ENCODE data around the gene DPH1.

DNA sequence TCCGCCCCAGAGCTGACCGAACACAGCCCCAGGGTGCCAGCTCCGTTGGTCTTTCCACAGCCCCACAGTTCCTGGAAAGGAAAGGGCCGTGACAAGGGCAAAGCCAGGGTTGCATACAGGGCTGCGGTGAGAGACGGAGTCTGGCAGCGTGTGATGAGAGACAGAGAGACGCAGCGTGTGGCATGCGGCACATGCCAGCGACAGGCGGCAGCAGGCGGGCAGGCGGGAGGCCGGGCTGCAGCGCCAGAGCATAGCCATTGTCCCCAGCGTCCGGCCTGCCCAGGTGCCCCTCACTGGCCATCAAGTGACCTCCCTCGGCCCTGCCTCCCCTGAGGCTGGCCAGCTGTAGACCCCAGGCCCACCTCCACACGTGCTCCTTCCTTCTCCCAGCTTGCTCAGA is 13.5 kb upstream of the DPH1 start:
- no peak for TF ChIP-seq SP1 (IDR thresholded peaks at IDR 0.05)
- no peak for TF ChIP-seq BHLHE40 (IDR thresholded peaks at IDR 0.05; ENCODE audit: borderline replicate concordance)
- no peak for TF ChIP-seq ARNT (IDR thresholded peaks at IDR 0.05)
- TF ChIP-seq ZNF384 (IDR thresholded peaks at IDR 0.05) = no peak
- TF ChIP-seq HDGF (IDR thresholded peaks at IDR 0.05; ENCODE audit: borderline replicate concordance) = no peak
- no peak for TF ChIP-seq SUZ12 (IDR thresholded peaks at IDR 0.05)
- no peak for TF ChIP-seq NFRKB (IDR thresholded peaks at IDR 0.05)

Measured in HEK293T (cell line).